ENCODE results near the gene RYR2.

The RYR2 gene

GRCh38 chr1:237152506-237153335 is 110.7 kb downstream of the RYR2 start:
- no peak for DNase-seq

- DNase-seq, result no peak
Measured at GRCh38 chr1:237154157-237154556, 112.2 kb downstream of the RYR2 start.

- DNase-seq, result no peak
Measured at GRCh38 chr1:237164406-237165352, 122.7 kb downstream of the RYR2 start.

GRCh38 chr1:237166086-237166485 is 124.1 kb downstream of the RYR2 start:
- DNase-seq, result no peak

GRCh38 chr1:237166593-237167101 is 124.7 kb downstream of the RYR2 start:
- DNase-seq, result no peak

GRCh38 chr1:237170149-237170548 is 128.2 kb downstream of the RYR2 start:
- no peak for DNase-seq

GRCh38 chr1:237171454-237172117 is 129.6 kb downstream of the RYR2 start:
- DNase-seq, result no peak

- no peak for DNase-seq
Measured at GRCh38 chr1:237172118-237172485, 130.1 kb downstream of the RYR2 start.

GRCh38 chr1:237179503-237179902 is 137.5 kb downstream of the RYR2 start:
- no peak for DNase-seq

GRCh38 chr1:237180256-237180655 is 138.3 kb downstream of the RYR2 start:
- DNase-seq, result no peak

- no peak for DNase-seq
Measured at GRCh38 chr1:237181743-237182317, 139.8 kb downstream of the RYR2 start.

GRCh38 chr1:237183963-237184540 is 142.1 kb downstream of the RYR2 start:
- DNase-seq, result no peak

GRCh38 chr1:237186675-237187074 is 144.7 kb downstream of the RYR2 start:
- no peak for DNase-seq

- no peak for DNase-seq
Measured at GRCh38 chr1:237187842-237188241, 145.9 kb downstream of the RYR2 start.

GRCh38 chr1:237191403-237191802 is 149.4 kb downstream of the RYR2 start:
- no peak for DNase-seq

GRCh38 chr1:237197470-237198425 is 155.8 kb downstream of the RYR2 start:
- DNase-seq, result no peak

GRCh38 chr1:237199026-237199425 is 157.0 kb downstream of the RYR2 start:
- no peak for DNase-seq

- no peak for DNase-seq
Measured at GRCh38 chr1:237201155-237201554, 159.2 kb downstream of the RYR2 start.

- no peak for DNase-seq
Measured at GRCh38 chr1:237204841-237205240, 162.9 kb downstream of the RYR2 start.

GRCh38 chr1:237205400-237206064 is 163.5 kb downstream of the RYR2 start:
- no peak for DNase-seq

GRCh38 chr1:237206065-237206414 is 164.1 kb downstream of the RYR2 start:
- no peak for DNase-seq
